Measurements from ENCODE around the gene ACOXL.

DNA sequence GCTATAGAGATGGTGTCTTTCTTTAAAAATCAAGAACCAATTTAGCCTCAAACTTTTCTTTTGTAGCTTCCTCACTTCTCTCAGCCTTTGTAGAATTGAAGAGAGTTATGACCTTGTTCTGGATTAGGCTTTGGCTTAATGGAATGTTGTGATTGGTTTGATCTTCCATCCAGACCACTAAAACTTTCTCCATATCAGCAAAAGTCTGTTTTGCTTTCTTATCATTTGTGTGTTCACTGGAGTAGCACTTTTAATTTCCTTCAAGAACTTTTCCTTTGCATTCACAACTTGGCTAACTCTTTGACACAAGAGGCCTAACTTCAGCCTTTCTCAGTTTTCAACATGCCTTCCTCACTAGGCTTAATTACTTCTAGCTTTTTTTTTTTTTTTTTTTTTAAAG, 193.1 kb downstream of the ACOXL start:
- TF ChIP-seq, protein P1, sequence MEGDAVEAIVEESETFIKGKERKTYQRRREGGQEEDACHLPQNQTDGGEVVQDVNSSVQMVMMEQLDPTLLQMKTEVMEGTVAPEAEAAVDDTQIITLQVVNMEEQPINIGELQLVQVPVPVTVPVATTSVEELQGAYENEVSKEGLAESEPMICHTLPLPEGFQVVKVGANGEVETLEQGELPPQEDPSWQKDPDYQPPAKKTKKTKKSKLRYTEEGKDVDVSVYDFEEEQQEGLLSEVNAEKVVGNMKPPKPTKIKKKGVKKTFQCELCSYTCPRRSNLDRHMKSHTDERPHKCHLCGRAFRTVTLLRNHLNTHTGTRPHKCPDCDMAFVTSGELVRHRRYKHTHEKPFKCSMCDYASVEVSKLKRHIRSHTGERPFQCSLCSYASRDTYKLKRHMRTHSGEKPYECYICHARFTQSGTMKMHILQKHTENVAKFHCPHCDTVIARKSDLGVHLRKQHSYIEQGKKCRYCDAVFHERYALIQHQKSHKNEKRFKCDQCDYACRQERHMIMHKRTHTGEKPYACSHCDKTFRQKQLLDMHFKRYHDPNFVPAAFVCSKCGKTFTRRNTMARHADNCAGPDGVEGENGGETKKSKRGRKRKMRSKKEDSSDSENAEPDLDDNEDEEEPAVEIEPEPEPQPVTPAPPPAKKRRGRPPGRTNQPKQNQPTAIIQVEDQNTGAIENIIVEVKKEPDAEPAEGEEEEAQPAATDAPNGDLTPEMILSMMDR (IDR thresholded peaks at IDR 0.05) = no peak
- TF ChIP-seq POLR2A (IDR thresholded peaks at IDR 0.05) = no peak

Data from testis (tissue), 2 donors.